ENCODE measurements around the gene ARHGEF12.

Gene ARHGEF12

GRCh38 chr11:120389693-120390584 lies 53.7 kb downstream of the ARHGEF12 start:
- no peak for TF ChIP-seq Cebpa-rat (IDR thresholded peaks at IDR 0.05)
- Histone ChIP-seq H3K4me3 (no peak overlapping the region), H3K4me2 (no peak overlapping the region), H3K9ac (no peak overlapping the region), H3K4me1 (peaks cover 0 to 17% (median 6%) of the 10 kb centered on the region in 10 experiments; a peak in 8 of 20 replicates), H3K27ac (no peak overlapping the region), H4K20me1 (peaks cover 0 to 77% (median 40%) of the 10 kb centered on the region in 11 experiments; a peak in 12 of 22 replicates), H3K27me3 (no peaks in the 10 kb centered on the region), H3K9me3 (replicated peaks in 1 of 11) (peaks cover 3 to 17% (median 6%) of the 10 kb centered on the region in 11 experiments; a peak in 12 of 22 replicates), H3K36me3 (no peaks in the 10 kb centered on the region)

DNA sequence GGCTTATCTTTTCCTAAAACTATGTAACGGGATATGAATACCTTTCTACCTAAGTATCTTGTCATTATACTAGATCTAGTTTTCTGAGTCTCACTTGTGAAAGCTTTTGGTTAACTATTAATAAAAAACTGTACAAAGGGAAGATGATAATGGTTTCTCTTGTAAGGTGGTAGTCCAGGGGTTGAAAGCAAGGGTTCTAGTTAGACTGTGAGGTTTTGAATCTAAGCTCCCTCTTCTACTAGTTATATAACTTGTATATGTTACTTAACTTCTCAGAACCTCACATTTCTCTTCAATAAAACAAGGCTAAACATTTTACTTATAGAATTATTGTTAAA lies 54.3 kb downstream of the ARHGEF12 start:
- peaks cover 3 to 20% (median 8%) of the 10 kb centered on the region in 11 experiments; a peak in 15 of 22 replicates for H3K9me3 ChIP-seq (replicated peaks in 1 of 11)
- no peak overlapping the region for H3K4me2 ChIP-seq
- H3K36me3 ChIP-seq: no peaks in the 10 kb centered on the region
- H3K27ac ChIP-seq: no peak overlapping the region
- no peak overlapping the region for H3K9ac ChIP-seq
- H4K20me1 ChIP-seq: peaks cover 0 to 73% (median 34%) of the 10 kb centered on the region in 11 experiments; a peak in 12 of 22 replicates
- peaks cover 0 to 17% (median 5%) of the 10 kb centered on the region in 10 experiments; a peak in 8 of 20 replicates for H3K4me1 ChIP-seq
- H3K4me3 ChIP-seq: no peak overlapping the region
- no peak for TF ChIP-seq Cebpa-rat (IDR thresholded peaks at IDR 0.05)
- no peaks in the 10 kb centered on the region for H3K27me3 ChIP-seq

DNA sequence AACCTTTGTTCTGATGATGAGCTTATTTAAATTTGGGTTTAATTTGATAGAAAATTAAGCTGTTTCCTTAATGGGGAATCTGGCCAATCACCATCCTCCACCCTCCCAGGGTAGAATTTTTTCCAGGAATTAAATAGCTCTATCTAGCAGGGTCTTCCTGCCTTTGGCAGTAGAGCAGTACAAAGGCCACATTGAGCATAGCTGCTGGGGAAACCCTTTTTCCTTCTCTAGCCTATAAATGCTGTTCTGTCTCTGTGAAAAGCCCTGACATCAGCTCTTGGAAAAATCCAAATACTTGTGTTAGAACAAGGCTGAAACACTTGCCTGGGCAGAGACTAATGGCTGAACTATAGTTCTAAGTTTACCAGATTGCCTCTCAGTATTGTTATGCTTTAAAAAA lies 55.1 kb downstream of the ARHGEF12 start:
- no peak overlapping the region; a peak in 1 of 22 replicates for H3K4me2 ChIP-seq
- no peak overlapping the region for H3K4me3 ChIP-seq
- H3K9me3 ChIP-seq (replicated peaks in 1 of 11): peaks cover 5 to 23% (median 12%) of the 10 kb centered on the region in 11 experiments; a peak in 15 of 22 replicates
- peaks cover 0 to 11% (median 0%) of the 10 kb centered on the region in 10 experiments; a peak in 5 of 20 replicates for H3K4me1 ChIP-seq
- no peaks in the 10 kb centered on the region for H3K27me3 ChIP-seq
- H4K20me1 ChIP-seq: peaks cover 0 to 73% (median 27%) of the 10 kb centered on the region in 11 experiments; a peak in 11 of 22 replicates
- no peak for TF ChIP-seq Cebpa-rat (IDR thresholded peaks at IDR 0.05)
- H3K9ac ChIP-seq: no peak overlapping the region
- H3K36me3 ChIP-seq: no peaks in the 10 kb centered on the region
- H3K27ac ChIP-seq: no peak overlapping the region

DNA sequence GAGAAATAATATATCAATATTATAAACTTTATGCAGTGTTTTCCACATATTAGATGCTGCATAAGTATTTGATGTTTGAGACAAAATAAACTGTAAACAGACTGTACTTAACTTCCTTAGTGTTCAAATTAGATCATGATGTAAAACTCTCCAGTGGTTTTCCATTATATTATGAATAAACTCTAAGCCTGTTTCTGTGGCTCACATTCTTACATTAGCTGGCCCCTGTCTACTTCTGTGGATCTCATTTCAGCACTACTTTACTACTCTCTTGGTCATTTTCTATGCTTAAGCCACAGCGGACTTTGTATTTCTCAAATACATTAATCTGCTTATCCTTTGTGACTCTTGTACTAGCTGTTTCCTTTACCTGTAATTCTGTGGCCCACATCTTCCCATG lies 55.6 kb downstream of the ARHGEF12 start:
- Histone ChIP-seq H3K27me3 (no peaks in the 10 kb centered on the region), H3K9me3 (replicated peaks in 1 of 11) (peaks cover 5 to 23% (median 12%) of the 10 kb centered on the region in 11 experiments; a peak in 15 of 22 replicates), H4K20me1 (peaks cover 0 to 73% (median 25%) of the 10 kb centered on the region in 11 experiments; a peak in 10 of 22 replicates), H3K9ac (no peak overlapping the region), H3K4me3 (no peak overlapping the region), H3K27ac (no peak overlapping the region), H3K36me3 (no peaks in the 10 kb centered on the region), H3K4me2 (no peak overlapping the region), H3K4me1 (peaks cover 0 to 9% (median 0%) of the 10 kb centered on the region in 10 experiments; a peak in 2 of 20 replicates)
- TF ChIP-seq Cebpa-rat (IDR thresholded peaks at IDR 0.05): no peak

DNA sequence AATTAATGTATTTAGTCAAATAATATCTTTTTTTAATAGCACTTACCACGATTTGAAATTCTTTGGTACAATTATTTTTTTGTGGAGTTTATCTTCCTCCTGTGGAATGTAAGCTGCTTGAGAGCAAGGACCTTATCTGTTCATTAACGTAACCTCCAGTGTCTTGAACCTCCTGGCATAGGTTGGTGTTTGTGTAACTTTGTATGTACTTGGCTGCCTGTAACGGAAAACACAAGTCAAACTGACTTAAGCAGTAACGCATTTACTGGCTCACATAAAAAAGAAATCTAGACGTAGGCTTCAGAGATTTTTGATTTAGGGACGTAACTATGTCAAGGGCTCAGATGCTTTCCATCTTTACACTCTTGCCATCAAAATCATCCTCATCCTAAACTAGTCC lies 56.1 kb downstream of the ARHGEF12 start:
- no peak for TF ChIP-seq Cebpa-rat (IDR thresholded peaks at IDR 0.05)
- Histone ChIP-seq H3K27me3 (no peaks in the 10 kb centered on the region), H3K4me1 (peaks cover 0 to 9% (median 0%) of the 10 kb centered on the region in 10 experiments; a peak in 2 of 20 replicates), H3K9me3 (replicated peaks in 1 of 11) (peaks cover 5 to 23% (median 12%) of the 10 kb centered on the region in 11 experiments; a peak in 15 of 22 replicates), H3K4me2 (no peak overlapping the region), H3K36me3 (no peaks in the 10 kb centered on the region), H4K20me1 (peaks cover 0 to 73% (median 23%) of the 10 kb centered on the region in 11 experiments; a peak in 11 of 22 replicates), H3K9ac (no peak overlapping the region), H3K4me3 (no peak overlapping the region), H3K27ac (no peak overlapping the region)

DNA sequence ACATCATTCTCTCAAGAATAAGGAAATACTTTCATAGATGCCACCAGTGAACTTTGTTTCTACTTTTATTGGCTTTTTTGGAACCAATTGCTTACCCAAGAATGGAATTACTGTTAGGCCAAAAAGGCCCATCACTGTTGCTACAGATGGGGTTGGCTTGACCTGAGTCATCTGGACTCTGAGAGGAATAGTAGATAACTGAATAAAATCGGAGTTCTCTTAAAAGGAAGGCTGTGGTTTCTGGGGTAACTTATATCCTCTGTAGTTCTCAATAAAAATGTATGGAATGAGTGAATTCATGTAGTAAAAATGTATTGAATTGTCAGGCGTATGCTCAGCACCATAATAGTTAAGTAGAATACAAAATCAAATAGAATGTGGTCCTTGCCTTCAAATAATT lies 56.6 kb downstream of the ARHGEF12 start:
- H3K4me1 ChIP-seq: peaks cover 0 to 9% (median 0%) of the 10 kb centered on the region in 10 experiments; a peak in 2 of 20 replicates
- no peak overlapping the region for H3K4me2 ChIP-seq
- no peak overlapping the region for H3K27ac ChIP-seq
- no peaks in the 10 kb centered on the region for H3K36me3 ChIP-seq
- no peak overlapping the region for H3K9ac ChIP-seq
- peaks cover 5 to 23% (median 12%) of the 10 kb centered on the region in 11 experiments; a peak in 15 of 22 replicates for H3K9me3 ChIP-seq (replicated peaks in 1 of 11)
- no peak for TF ChIP-seq Cebpa-rat (IDR thresholded peaks at IDR 0.05)
- H3K27me3 ChIP-seq: no peaks in the 10 kb centered on the region
- no peak overlapping the region for H3K4me3 ChIP-seq
- peaks cover 0 to 73% (median 23%) of the 10 kb centered on the region in 11 experiments; a peak in 12 of 22 replicates for H4K20me1 ChIP-seq

- Histone ChIP-seq H3K27ac (no peak overlapping the region), H3K4me2 (no peak overlapping the region), H3K4me3 (no peak overlapping the region), H3K36me3 (no peaks in the 10 kb centered on the region), H3K4me1 (peaks cover 0 to 9% (median 0%) of the 10 kb centered on the region in 10 experiments; a peak in 2 of 20 replicates), H4K20me1 (peaks cover 0 to 76% (median 31%) of the 10 kb centered on the region in 11 experiments; a peak in 15 of 22 replicates), H3K9ac (no peak overlapping the region), H3K9me3 (replicated peaks in 1 of 11) (peaks cover 5 to 23% (median 8%) of the 10 kb centered on the region in 11 experiments; a peak in 15 of 22 replicates), H3K27me3 (no peaks in the 10 kb centered on the region)
- no peak for TF ChIP-seq Cebpa-rat (IDR thresholded peaks at IDR 0.05)
Observed at GRCh38 chr11:120394119-120394518, 57.9 kb downstream of the ARHGEF12 start.

GRCh38 chr11:120395778-120396177 lies 59.6 kb downstream of the ARHGEF12 start:
- H3K27me3 ChIP-seq: no peaks in the 10 kb centered on the region
- TF ChIP-seq Cebpa-rat (IDR thresholded peaks at IDR 0.05): no peak
- no peaks in the 10 kb centered on the region for H3K36me3 ChIP-seq
- H3K4me3 ChIP-seq: no peak overlapping the region
- peaks cover 3 to 83% (median 46%) of the 10 kb centered on the region in 11 experiments; a peak in 17 of 22 replicates for H4K20me1 ChIP-seq
- no peak overlapping the region for H3K27ac ChIP-seq
- peaks cover 0 to 13% (median 6%) of the 10 kb centered on the region in 11 experiments; a peak in 8 of 22 replicates for H3K9me3 ChIP-seq (replicated peaks in 1 of 11)
- no peak overlapping the region for H3K4me2 ChIP-seq
- H3K4me1 ChIP-seq: peaks cover 0 to 17% (median 6%) of the 10 kb centered on the region in 10 experiments; a peak in 18 of 20 replicates
- H3K9ac ChIP-seq: no peak overlapping the region

- no peak for TF ChIP-seq Cebpa-rat (IDR thresholded peaks at IDR 0.05)
- Histone ChIP-seq H3K4me1 (peaks cover 0 to 16% (median 11%) of the 10 kb centered on the region in 10 experiments; a peak in 19 of 20 replicates), H3K36me3 (no peaks in the 10 kb centered on the region), H3K27ac (no peak overlapping the region), H3K27me3 (no peaks in the 10 kb centered on the region), H3K9me3 (replicated peaks in 1 of 11) (peaks cover 0 to 13% (median 6%) of the 10 kb centered on the region in 11 experiments; a peak in 8 of 22 replicates), H3K4me3 (no peak overlapping the region), H3K4me2 (no peak overlapping the region), H4K20me1 (peaks cover 4 to 83% (median 61%) of the 10 kb centered on the region in 11 experiments; a peak in 16 of 22 replicates), H3K9ac (no peak overlapping the region)
Observed at GRCh38 chr11:120398132-120398531, 61.9 kb downstream of the ARHGEF12 start.
